NCI-H2081 treated with DMSO at 0.1 percent for 48 hours (cell line): Measurements from ENCODE around the gene SUGP2.
"Not testable (repeated sequence)": the region's sequence is repeated elsewhere in the genome, so short reads cannot be mapped to it uniquely, and the experiment has no call there.

ENCODE experiments used
- DNase-seq: peaks from one replicate; lab custom pipeline; 2025; lab: John Stamatoyannopoulos, UW

SUGP2 gene

GRCh38 chr19:18990128-18990708, 43.1 kb downstream of the SUGP2 start:
- no peak for DNase-seq

DNA sequence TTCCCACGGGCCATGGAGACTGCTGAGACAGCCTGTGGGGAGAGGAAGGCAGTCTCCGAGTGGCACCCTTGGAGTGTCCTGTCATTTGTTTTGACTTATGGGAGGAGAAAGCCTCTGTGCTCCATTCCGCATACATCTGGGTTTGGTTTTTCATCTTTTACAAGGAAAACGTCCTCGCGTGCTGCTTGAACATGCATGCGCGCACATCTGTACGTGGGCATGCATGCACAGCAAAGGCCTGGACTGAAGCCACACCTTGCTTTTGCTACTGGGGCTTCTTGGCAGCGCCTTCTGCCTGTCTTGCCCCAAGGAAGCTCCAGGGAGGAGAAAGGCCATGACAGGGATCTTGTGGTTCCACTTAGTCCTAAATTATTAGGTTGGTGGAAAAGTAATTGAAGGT, 44.0 kb downstream of the SUGP2 start:
- DNase-seq = no peak

DNA sequence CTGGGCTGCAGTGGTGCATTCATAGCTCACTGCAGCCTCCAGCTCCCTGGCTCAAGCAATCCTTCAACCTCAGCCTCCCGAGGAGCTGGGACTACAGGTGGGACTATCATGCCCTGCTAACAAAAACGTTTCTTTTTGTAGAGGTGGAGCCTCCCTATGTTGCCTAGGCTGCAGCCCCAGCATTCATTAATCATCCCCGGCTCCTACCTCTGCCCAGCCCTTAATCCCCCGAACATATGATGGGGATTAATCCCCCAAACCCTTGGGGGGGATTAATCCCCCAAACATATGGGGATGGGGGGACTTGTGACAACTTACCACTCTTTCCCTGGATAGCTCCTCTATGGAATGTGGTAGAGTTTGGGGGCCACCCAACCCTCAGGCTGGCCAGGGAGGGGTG, 45.9 kb downstream of the SUGP2 start:
- DNase-seq = no peak

GRCh38 chr19:18985257-18985656, 48.1 kb downstream of the SUGP2 start:
- DNase-seq = no peak

DNA sequence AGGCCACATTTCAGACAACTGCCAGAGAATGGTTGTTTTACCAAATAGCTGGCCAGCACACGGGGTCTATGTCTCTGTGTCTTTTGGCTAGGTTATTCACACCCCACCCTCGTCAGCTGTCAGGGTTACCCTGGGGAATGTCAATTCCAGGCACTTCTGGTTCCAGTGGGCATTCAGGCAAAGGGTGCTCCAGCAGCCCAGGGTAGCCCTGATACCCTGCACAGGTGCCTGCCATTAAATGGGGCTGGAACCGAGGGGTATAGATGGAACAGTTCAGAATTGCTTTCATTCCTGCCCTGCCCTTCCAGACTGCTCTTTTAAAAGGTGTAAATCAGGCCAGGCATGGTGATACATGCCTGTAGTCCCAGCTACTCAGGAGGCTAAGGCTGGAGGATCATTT, 49.1 kb downstream of the SUGP2 start:
- no peak for DNase-seq

DNA sequence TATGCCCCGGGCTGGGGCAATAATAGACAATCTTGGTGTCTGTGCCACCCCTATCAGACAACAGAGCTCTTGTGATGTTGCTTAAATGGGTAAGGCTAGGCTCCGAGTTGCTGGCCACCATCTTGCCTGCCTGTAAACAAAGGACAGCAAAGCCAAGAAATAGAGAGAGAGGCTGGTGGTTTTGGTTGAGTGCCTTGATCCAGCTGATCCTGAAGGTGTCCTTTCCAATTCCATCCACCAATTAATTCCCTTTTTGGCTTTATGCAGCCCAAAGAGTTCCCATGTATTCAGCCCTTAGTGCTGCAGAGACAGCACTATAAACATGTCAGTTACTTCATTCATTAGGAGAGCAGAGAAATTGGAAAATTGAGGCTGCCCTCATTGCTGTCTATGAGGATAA, 50.6 kb downstream of the SUGP2 start:
- no peak for DNase-seq

DNA sequence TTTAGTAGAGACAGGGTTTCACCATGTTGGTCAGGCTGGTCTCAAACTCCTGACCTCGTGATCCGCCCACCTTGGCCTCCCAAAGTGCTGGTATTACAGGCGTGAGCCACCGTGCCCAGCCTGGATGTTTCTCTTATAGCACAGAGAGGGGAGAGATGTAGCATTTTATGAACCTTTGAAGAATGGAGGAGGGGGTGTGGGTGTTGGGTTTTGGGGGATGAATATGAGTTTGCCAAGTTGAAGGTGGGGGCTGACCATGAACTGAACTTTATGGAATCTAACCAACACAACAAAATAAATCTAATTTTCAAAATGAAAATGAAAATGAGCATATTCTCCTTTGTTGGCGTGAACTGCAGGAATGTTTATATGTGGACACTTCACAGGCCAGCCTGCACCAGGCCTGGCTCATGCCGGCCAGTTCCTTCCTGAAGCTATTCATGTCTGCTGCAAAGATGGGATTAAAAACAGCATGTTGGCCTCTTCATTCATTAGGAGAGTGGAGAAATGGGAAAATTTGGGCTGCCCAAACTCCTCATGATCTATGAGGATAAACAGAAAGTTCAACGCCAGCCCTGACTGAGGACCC, 52.8 kb downstream of the SUGP2 start:
- DNase-seq = no peak

DNA sequence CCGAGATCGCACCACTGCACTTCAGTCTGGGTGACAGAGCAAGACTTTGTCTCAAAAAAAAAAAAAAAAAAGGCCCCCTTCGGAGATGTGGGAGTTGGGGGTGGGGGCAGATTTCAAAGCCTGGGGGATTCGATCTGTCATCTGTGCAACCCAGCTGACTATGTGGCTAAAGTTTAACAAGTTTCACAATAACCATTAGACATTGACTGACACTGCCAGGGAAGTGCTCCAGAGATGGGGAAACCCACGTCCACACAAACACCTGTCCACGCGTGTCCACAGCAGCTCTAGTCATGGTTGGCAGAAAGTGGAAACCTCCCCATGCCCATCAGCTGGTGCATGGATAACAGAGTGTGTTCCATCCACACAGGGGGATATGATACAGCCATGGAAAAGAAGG, 54.7 kb downstream of the SUGP2 start:
- DNase-seq = no peak

GRCh38 chr19:18975869-18976268, 57.4 kb downstream of the SUGP2 start:
- no peak for DNase-seq

- DNase-seq = no peak
Observed at GRCh38 chr19:18975011-18975410, 58.3 kb downstream of the SUGP2 start.

- DNase-seq = no peak
Observed at GRCh38 chr19:18972851-18973250, 60.5 kb downstream of the SUGP2 start.

DNA sequence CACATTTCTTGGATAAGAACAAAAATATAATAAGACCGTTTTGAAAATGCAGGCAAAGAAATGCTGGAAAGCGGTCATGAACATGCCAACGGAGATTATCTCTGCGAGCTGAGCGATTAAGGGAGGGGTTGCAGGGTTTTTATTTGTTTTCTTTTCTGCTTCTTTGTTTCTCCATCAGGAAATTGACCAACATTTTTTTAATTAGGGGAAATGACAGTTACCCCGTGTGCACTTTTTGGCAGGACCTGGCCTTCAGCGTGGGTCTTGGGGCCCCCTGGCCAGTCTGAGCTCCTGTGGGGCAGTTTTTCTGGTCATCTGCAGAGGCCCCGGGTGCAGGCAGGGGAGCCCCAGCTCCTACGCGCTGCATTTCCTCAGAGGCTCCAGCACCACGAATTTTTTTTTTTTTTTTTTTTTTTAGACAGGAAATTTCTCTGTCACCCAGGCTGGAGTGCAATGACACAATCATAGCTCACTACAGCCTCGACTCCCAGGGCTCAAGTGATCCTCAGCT, 61.0 kb downstream of the SUGP2 start:
- no peak for DNase-seq

GRCh38 chr19:18969931-18970659, 63.2 kb downstream of the SUGP2 start:
- DNase-seq = no peak

DNA sequence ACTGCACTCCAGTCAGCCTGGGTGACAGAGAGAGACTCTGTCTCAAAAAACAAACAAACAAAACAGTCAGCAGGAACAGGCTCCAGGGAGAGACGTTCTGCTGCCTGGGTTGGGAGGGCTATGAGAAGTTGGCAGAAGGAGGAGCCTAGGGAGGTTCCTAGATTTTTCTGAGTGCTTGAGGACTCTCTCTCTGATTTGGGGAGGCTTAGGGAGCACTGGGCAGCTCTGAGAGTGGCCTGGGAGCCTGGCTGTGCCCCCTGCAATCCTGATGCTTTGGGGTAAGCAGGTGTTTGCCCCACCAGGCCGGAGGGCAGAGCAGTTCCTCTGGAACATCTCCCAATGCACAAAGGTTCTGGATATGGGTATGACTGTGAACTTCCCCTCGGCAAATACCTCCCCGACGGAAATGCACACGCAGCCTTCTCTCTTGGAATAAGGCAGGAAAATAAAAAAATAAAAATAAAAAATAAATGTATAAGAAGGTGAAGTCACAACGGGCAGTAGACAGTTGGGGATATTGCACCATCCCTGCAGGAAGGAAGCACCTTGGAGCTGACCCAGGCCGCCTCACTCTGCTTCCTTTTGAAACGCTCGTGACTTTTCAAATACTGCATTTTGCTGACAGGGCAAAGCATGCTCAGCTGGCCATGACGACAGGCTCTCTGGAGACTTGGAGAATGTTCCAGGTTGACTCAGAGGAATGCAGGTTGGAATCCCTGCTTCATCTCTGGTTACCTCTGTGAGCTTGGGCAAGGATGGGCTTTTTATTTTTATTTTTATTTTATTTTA, 65.8 kb downstream of the SUGP2 start:
- DNase-seq = no peak

DNA sequence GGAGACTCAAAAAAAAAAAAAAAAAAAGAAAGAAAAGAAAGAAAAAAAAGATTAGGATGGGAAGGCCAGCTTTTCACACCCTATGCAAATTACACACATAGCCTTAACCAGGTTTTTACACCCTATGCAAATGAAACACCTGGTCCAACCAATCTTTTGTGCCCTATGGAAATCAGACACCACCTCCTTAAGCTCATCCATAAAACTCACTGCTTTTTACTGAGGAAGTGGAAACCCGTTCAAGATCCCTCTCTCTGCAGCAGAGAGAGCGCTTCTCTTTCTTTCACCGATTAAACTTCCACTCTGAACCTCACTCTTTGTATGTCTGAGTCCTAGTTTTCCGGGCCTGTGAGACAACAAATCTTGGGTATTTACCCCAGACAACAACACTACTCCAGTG, 67.0 kb downstream of the SUGP2 start:
- no peak for DNase-seq

DNA sequence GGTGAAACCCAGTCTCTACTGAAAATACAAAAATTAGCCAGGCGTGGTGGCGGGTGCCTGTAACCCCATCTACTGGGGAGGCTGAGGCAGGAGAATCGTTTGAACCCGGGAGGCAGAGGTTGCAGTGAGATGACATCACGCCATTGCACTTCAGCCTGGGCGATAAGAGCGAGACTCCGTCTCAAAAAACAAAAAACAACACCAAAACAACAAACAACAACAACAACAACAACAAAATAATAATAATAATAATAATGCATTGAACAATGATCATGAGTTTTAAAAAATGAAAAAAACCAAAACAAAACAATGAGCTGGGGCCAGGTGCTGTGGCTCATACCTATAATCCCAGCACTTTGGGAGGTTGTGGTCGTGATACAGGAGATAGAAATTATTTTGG, 69.2 kb downstream of the SUGP2 start:
- no peak for DNase-seq

DNA sequence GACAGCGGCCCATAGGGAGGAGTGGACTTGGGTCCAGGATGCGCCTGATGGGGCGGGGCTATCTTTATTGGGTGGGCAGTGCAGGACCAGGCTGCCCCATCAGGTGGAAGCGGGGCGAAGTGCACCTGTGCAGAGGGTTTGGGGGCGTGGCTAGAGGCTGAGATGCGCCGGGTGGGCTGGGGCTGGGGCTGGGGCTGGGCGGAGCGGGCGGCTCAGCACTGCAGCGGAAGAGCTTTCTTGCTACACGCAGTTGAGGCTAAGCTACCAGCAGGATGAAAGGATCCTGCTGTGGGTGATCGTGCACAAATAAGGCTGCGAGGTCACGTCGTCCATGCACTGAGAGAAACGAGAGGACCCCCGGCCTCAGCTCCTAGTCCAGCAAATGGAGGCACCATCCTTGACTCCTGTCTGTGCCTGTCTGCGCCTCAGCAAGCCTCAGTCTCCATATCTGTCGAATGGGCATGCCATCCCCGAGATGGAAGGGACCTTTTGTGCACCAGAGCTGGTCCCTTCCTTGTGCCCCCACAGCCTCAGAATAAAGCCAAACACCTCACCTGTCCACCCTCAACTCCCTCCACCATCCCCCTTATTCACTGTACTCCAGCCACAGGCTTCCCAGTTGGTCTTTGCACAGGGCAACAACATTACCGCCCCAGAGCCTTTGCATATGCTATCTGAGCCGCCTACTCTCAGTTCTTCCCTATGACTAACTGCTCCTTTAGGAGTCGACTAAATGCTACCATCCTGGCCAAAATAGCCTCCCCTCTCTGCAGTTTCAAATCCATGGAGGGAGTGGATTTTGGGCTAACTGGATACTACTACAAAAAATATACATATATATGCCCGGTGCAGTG, 71.3 kb downstream of the SUGP2 start:
- DNase-seq = no peak

DNA sequence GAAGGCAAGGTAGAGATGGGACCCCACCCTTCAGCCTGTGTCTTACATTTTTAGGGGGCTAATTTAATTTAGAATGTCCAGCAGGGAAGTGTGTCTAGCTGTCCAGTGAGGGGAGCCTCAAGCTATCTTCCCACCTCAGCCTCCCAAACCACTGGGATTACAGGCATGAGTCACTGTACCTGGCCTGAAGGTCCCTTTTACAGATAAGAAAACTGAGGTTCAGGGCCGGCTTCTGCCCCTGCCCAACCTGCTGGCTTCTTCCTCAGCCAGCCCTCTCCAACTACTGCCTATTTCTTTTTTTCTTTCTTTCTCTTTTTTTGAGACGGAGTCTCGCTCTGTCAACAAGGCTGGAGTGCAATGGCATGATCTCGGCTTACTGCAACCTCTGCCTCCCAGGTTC, 72.9 kb downstream of the SUGP2 start:
- DNase-seq = no peak

GRCh38 chr19:18955042-18955441, 78.3 kb downstream of the SUGP2 start:
- no peak for DNase-seq

DNA sequence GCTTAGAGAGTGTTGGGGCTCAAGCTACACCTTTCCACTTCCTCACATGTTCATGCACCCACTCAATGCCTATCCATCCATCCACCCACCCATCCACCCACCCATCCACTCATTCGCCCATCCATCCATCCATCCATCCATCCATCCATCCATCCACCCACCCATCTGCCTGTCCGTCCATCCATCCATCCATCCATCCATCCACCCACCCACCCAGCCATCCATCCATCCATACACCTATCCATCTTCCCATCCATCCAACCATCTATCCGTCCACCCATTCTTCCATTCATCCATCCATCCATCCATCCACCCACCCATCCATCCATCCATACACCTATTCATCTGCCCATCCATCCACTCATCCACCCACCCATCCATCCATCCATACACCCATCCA, 79.2 kb downstream of the SUGP2 start:
- DNase-seq = no peak

DNA sequence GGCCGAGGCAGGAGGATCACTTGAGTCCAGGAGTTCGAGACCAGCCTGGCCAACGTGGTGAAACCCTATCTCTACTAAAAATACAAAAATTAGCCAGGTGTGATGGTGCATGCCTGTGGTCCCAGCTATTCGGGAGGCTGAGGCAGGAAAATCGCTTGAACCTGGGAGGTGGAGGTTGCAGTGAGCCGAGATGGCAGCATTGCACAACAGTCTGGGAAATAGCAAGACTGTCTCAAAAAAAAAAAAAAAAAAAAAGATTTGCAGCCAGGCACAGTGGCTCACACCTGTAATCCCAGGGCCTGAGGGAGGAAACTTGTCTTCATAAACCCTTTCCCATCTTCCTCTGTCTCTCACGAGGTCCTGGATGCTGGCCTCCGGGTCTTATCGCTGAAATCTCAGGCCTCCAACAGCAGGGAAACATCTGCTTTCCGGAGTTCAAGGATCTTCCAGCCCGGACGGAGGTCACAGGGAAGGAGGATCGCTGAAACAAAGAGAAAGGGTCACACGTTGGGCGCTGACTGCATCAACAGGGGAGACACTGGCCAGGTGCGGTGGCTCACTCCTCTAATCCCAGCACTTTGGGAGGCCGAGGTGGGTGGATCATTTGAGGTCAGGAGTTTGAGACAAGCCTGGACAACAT, 80.8 kb downstream of the SUGP2 start:
- not testable (repeated sequence) for DNase-seq
